Memory B cell (primary cell): ENCODE measurements around the gene SCN3A.

ENCODE experiments used
- ATAC-seq: fragments of 150-1000 bp; cut with Tn5 transposase; 2 replicates; pipeline ENCODE4 v1.10.0; 2021; ENCODE audit warnings: low read depth, mild to moderate bottlenecking, moderate library complexity
- DNase-seq, 2 donors: peaks; one replicate each; pipeline ENCODE4 v3.0.0; 2022; ENCODE audit warnings: low spot score in 2 of 2
- H3K27ac Mint-ChIP-seq: one replicate; pipeline ENCODE4 v1.8.0; 2022; ENCODE audit warnings: mild to moderate bottlenecking, moderate library complexity, mixed read lengths
- H3K27me3 Mint-ChIP-seq: one replicate; pipeline ENCODE4 v1.8.0; 2022; ENCODE audit warnings: mixed read lengths
- H3K36me3 Mint-ChIP-seq: one replicate; pipeline ENCODE4 v1.8.0; 2022; ENCODE audit warnings: mild to moderate bottlenecking, mixed read lengths
- H3K4me1 Mint-ChIP-seq: one replicate; pipeline ENCODE4 v1.8.0; 2022; ENCODE audit warnings: mixed read lengths
- H3K4me3 Mint-ChIP-seq: one replicate; pipeline ENCODE4 v1.8.0; 2022; ENCODE audit warnings: mild to moderate bottlenecking, moderate library complexity, mixed read lengths
- H3K9me3 Mint-ChIP-seq: one replicate; pipeline ENCODE4 v1.8.0; 2022; ENCODE audit warnings: mixed read lengths

Gene SCN3A

DNA sequence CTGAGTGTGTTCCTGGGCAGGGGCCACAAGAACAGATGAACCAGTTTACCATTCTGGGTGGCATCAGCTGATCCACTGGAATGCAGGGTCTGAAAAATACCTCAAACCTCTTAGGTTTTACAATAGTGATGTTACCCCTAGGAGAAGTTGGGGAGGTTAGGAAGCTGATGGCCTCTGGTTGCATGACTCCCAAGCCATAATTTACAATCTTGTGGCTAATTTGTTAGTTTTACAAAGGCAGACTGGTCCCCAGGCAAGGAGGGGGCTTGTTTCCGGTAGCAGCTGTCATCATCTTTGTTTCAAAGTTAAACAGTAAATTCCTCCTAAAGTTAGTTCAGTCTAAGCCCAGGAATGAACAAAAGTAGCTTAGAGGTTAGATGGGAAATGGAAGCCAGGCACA lies 134.7 kb downstream of the SCN3A start:
- no peak for ATAC-seq
- Mint-ChIP-seq H3K9me3 (peaks cover 4% of the 10 kb centered on the region), H3K27ac (no peak overlapping the region), H3K27me3 (peaks cover 4% of the 10 kb centered on the region), H3K4me3 (no peak overlapping the region), H3K4me1 (no peaks in the 10 kb centered on the region), H3K36me3 (no peaks in the 10 kb centered on the region)
- no peak for DNase-seq

DNA sequence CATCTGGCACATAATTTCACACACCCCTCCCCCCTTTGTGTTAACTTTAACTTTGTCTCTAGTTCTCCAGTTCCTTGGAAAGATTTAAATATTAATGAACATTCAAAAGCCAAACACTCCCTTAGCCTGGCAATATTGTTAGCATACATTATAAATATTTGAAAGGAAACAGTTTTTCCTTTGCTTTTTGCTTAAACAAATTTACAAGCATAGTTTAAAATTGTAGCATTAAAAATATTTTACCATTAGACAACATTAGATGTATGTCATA lies 135.4 kb downstream of the SCN3A start:
- Mint-ChIP-seq H3K9me3 (no peaks in the 10 kb centered on the region), H3K27me3 (peaks cover 4% of the 10 kb centered on the region), H3K4me1 (no peaks in the 10 kb centered on the region), H3K4me3 (no peak overlapping the region), H3K36me3 (no peaks in the 10 kb centered on the region), H3K27ac (no peak overlapping the region)
- no peak for ATAC-seq
- DNase-seq, result no peak

DNA sequence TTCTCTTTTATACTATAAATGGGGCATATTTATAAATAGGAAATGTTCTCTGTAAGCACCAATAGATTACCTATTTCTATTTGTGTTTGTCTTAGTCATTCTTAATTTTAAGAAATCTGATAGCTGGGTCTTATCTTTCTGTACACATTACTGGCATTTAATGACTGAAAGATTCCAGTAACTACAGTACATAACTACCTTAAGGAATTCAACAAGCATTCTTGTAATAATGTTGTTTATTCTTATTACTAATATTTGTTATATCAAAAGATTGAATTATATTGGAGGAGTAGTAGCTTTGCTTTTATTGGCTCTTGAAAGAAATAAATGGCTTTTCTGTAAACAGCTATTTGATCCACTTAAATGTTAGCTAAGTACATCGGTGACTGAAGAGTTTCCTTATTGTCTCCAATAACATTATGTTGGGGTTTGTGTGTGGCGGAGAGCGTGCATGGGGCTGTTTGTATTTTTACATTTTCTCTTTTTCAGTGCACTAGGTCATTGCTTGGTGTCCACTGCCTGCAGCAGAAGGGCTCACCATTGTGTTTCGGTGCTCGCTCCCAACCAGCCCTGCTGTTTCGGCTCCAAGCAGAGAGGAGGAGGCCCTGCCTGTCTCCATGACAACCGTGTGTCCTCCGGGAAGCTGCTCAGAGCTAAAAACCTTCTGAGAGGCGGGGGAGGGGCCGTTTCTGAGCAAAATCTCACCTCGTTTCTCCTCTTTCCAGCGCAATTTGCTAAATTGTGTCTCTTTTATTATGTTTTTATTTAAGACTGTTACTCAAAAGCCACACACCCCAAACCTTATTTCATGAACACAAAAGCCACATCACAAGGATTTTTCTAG lies 136.0 kb downstream of the SCN3A start:
- Mint-ChIP-seq H3K27ac (no peak overlapping the region), H3K4me1 (no peaks in the 10 kb centered on the region), H3K27me3 (peaks cover 4% of the 10 kb centered on the region), H3K36me3 (no peaks in the 10 kb centered on the region), H3K9me3 (no peaks in the 10 kb centered on the region), H3K4me3 (no peak overlapping the region)
- DNase-seq (no peak), ATAC-seq (no peak)

DNA sequence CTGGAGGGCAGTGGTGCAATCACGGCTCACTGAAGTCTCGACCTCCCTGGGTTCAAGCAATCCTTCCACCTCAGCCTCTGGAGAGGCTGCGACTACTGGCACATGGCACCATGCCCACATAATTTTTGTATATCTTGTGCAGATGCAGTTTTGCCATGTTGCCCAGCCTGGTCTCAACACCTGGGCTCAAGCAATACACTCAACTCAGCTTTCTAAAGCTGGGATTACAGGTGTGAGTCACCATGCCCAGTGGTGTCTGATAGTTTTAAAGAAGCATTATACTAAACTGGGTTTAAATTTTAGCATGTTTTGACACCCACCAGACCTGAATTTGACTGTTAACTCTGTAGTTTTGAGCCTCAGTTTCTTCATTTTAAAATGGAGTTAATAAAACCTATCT lies 139.1 kb downstream of the SCN3A start:
- Mint-ChIP-seq H3K9me3 (no peaks in the 10 kb centered on the region), H3K4me1 (no peaks in the 10 kb centered on the region), H3K4me3 (no peak overlapping the region), H3K36me3 (no peaks in the 10 kb centered on the region), H3K27ac (no peak overlapping the region), H3K27me3 (peaks cover 4% of the 10 kb centered on the region)
- DNase-seq (no peak), ATAC-seq (no peak)

DNA sequence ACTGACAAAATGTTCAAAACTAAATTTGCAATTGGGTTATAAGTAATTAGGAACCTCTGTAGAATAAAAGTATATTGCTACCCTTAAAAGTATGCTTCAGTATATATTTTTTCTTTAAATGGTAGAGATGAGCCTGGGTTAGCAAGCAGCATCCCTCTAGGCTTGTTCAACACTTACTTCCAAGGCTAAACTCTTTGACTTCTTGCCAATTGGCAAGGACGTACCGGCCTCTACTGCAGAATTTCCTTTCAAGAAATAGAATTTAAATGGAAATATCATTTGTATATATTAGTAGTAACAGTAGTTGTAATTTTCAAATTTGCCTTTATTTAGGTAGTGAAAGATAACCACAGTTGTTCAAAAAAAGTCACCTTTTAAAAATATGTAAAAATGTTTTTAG lies 143.4 kb downstream of the SCN3A start:
- no peaks in the 10 kb centered on the region for H3K4me1 Mint-ChIP-seq
- H3K27me3 Mint-ChIP-seq, result no peaks in the 10 kb centered on the region
- H3K9me3 Mint-ChIP-seq, result no peaks in the 10 kb centered on the region
- no peak overlapping the region for H3K27ac Mint-ChIP-seq
- H3K36me3 Mint-ChIP-seq, result no peaks in the 10 kb centered on the region
- DNase-seq, result no peak
- ATAC-seq, result no peak
- H3K4me3 Mint-ChIP-seq, result no peak overlapping the region

DNA sequence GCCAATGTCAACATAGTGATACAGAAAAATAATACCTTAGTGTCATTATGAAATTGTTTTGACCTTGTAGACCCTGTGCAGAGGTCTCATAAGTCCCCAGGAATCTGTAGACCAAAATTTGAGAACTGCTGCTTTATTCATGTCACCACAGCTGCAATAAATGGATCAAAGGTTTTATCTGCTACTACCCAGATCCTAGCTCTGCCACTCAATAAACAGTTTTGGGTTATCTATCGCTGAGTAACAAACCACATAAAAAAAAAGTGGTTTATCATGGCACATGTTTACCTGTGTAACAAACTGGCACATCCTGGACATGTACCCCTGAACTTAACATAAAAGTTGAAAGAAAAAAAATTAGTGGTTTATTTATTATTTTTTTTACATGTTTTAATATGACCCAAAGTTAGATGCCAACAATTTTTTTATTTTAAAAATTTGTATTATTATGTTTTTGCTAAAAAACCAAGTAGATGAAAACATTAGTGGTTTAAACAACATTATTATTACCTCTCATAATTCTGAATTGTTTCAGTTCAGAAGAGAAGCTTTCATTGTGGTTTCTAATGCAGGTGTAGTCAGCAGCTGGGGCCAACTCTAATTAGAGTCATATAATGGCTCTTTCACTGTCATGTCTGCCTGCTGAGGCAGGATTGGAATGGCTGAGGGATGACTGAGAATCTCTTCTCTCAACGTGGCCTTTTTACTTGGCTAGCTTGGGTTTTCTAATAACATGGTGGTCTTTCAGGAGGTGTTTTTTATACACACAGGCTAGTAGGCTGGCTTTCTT lies 145.2 kb downstream of the SCN3A start:
- H3K4me3 Mint-ChIP-seq, result no peak overlapping the region
- no peaks in the 10 kb centered on the region for H3K27me3 Mint-ChIP-seq
- no peaks in the 10 kb centered on the region for H3K36me3 Mint-ChIP-seq
- H3K27ac Mint-ChIP-seq, result no peak overlapping the region
- H3K4me1 Mint-ChIP-seq, result no peaks in the 10 kb centered on the region
- no peaks in the 10 kb centered on the region for H3K9me3 Mint-ChIP-seq
- DNase-seq (no peak), ATAC-seq (no peak)

DNA sequence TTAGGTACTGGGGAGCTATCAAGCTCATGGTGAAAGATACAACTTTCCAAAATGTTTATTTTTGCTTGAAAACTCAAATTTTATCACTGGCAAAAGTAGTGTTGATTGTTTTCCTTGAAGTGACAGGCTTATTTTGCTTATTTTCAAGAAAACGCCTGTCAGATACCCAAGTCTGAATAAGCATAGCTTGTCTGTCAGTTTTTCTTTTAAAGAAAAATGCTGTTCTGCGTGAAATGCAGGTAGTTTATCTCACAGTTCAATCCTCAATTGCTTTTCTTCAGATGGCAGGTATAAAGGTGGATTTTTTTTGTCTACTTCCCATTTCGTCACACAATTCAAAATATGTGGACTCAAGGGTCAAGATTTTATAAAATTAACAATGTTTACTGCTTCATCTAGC lies 145.9 kb downstream of the SCN3A start:
- no peak for ATAC-seq
- H3K4me3 Mint-ChIP-seq, result no peak overlapping the region
- no peaks in the 10 kb centered on the region for H3K9me3 Mint-ChIP-seq
- no peaks in the 10 kb centered on the region for H3K27me3 Mint-ChIP-seq
- H3K36me3 Mint-ChIP-seq, result no peaks in the 10 kb centered on the region
- no peak overlapping the region for H3K27ac Mint-ChIP-seq
- H3K4me1 Mint-ChIP-seq, result no peaks in the 10 kb centered on the region
- DNase-seq, result no peak

DNA sequence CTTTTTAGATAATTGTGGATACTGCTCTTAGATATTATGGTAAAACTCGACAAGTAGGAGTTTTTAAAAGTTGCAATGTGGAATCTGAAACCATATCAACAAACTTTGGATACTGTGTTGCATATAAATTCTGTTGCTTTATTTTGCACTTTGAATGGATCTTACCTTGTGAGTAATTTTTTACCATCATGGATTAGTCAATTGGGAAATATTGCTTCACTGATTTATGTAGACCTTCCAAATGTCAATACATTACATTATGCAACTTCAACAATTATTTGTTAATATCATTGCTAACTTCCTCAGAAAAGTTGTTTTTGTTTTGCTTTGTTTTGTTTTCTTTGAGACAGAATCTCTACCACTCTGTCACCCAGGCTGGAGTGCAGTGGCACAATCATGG lies 146.5 kb downstream of the SCN3A start:
- H3K4me3 Mint-ChIP-seq, result no peak overlapping the region

DNA sequence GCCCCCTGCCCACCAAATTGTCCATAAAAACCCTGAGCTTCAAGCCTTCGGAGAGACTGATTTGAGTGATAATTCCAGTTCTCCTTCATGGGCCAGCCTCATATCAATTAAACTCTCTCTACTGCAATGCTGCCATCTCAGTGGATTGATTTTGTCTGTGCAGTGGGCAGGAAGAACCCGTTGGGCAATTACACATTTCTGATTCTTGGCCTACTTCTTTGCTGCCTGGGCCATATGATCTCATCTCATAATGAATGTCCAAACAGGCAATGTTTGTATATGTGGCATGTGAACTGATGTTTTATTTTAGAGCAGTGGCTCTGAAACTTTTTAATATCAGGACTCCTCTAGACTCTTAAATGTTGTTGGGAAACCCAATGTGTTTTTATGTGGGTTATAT lies 147.3 kb downstream of the SCN3A start:
- ATAC-seq, result no peak
- Mint-ChIP-seq H3K4me1 (no peaks in the 10 kb centered on the region), H3K27ac (no peak overlapping the region), H3K9me3 (no peaks in the 10 kb centered on the region), H3K4me3 (no peak overlapping the region), H3K36me3 (no peaks in the 10 kb centered on the region), H3K27me3 (no peaks in the 10 kb centered on the region)
- no peak for DNase-seq

More for the DNA sequence above, 146.5 kb downstream of the SCN3A start:
- no peaks in the 10 kb centered on the region for H3K4me1 Mint-ChIP-seq
- H3K9me3 Mint-ChIP-seq, result no peaks in the 10 kb centered on the region
- no peak for ATAC-seq
- DNase-seq, result no peak
- H3K27me3 Mint-ChIP-seq, result no peaks in the 10 kb centered on the region
- H3K36me3 Mint-ChIP-seq, result no peaks in the 10 kb centered on the region
- no peak overlapping the region for H3K27ac Mint-ChIP-seq

DNA sequence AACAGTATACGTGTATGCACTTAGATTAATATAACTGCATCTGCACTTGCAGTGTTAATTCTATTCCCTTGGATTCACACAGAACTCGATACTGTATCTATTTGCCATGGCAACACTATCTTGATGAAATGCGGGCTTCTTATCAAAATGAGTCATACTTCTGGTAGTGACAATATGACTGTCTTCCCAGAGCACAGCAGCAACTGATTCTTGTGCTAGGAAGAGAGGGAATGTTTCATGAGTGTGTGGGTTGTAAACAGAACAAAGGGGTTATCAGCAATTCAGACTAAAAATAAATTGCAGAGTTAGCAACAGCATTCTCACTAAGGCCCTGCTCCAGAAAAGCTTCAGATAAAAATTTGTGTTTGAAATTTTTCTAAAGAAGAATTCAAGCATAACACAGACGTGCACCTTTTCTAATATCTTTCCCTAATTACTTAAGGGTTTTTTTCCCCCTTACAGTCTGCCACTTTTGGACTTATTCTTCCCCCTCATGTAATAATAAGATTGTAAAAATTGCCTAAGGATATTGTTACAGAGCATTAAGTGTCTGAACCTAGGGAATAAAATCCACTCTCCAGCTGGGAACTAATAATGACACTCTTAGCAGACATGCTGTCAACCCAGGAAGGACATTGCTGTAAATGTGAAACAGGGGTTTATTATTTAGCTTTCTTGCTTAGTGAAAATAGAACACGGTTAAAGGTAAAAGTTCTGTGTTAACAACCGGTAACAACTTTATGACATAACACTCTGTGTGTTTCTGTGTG lies 148.6 kb downstream of the SCN3A start:
- Mint-ChIP-seq H3K9me3 (no peaks in the 10 kb centered on the region), H3K27me3 (no peaks in the 10 kb centered on the region), H3K27ac (no peak overlapping the region), H3K4me1 (no peaks in the 10 kb centered on the region), H3K4me3 (no peak overlapping the region), H3K36me3 (no peaks in the 10 kb centered on the region)
- ATAC-seq, result no peak
- DNase-seq, result no peak

DNA sequence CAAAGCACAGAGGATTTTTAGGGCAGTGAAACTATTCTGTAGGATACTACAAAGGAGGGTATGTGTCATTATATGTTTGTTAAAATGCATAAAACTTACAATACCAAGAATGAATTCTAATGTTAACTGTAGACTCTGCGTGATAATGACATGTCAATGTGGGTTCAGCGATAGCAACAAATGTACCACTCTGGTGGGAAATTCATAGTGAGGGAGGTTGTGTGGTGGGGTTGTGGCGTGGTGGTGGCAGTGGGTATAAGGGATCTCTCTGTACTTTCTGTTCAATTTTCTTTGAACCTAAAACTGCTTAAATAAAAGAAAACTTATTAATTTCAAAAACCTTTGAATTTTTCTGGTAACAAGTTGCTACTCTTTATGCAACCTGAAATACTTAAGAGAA lies 149.2 kb downstream of the SCN3A start:
- Mint-ChIP-seq H3K36me3 (no peaks in the 10 kb centered on the region), H3K9me3 (no peaks in the 10 kb centered on the region), H3K4me3 (no peak overlapping the region), H3K4me1 (no peaks in the 10 kb centered on the region), H3K27ac (no peak overlapping the region), H3K27me3 (no peaks in the 10 kb centered on the region)
- ATAC-seq (no peak), DNase-seq (no peak)

DNA sequence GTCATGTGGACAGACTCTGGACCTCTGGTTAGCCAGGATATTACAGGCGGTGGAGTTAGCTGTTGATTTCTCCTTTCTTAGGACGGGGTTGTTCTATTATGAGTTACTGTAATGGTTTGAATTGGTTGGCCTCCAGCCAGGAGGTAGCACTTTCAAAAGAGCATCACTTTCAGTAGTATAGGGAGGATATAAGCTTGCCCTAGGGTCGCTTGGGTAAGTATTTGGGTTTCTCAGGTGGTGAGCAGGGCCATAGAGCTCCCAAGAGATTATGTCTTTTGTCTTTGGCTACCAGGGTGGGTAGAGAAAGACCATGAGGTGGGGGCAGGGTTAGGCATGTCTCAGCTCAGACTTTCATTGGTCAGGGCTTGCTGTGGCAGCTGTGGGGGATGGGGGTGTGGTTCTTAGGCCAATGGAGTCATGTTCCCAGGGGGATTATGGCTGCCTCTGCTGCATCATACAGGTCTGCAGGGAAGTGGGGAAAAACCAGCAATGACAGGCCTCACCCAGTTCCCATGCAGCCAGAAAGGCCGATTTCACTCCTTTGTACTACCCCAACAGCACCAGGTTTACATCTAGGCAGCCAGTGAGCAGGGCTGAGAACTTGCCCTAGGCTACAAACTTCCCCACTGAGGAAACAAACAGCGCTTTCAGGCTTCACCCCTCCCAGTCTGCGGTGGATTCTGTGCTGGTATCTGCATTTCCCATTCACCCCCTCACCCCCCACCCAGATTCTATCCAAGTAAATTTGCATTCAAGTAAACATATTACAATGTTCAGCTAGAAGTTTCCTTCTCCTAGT lies 159.1 kb downstream of the SCN3A start:
- Mint-ChIP-seq H3K27me3 (peaks cover 7% of the 10 kb centered on the region), H3K4me3 (no peak overlapping the region), H3K4me1 (no peaks in the 10 kb centered on the region), H3K9me3 (peaks cover 3% of the 10 kb centered on the region), H3K27ac (no peak overlapping the region), H3K36me3 (peaks cover 4% of the 10 kb centered on the region)
- DNase-seq (no peak), ATAC-seq (no peak)
